Neural progenitor cell (in vitro differentiated cells): ENCODE measurements around the gene CNTNAP2. TPM values are rescaled to one million over a fixed set of nuclear protein-coding genes. Genes with fewer than 3 reads are reported as not detected.

Experiments used
- DNase-seq: peaks from one replicate; pipeline ENCODE4 v3.0.0-alpha.2; 2016; ENCODE audit warnings: low spot score
- H2AFZ ChIP-seq: fragments of 200-600 bp; sonication (generic); replicated peaks from 2 replicates; pipeline ENCODE4 v1.6.1; 2016; ENCODE audit warnings: antibody characterized with exemption
- H3F3A ChIP-seq: fragments of 200-600 bp; sonication (generic); 2 replicates; pipeline ENCODE4 v1.6.1; 2016; ENCODE audit warnings: antibody characterized with exemption, low read depth
- H3K27ac ChIP-seq: fragments of 200-600 bp; sonication (generic); 2 replicates; pipeline ENCODE4 v1.5.1; 2016; ENCODE audit warnings: mild to moderate bottlenecking
- H3K27me3 ChIP-seq: fragments of 200-600 bp; sonication (generic); 2 replicates; pipeline ENCODE4 v1.6.1; 2016; ENCODE audit warnings: mild to moderate bottlenecking, moderate library complexity
- H3K36me3 ChIP-seq: fragments of 200-600 bp; sonication (generic); 2 replicates; pipeline ENCODE4 v1.5.1; 2016
- H3K4me1 ChIP-seq: fragments of 200-600 bp; sonication (generic); 2 replicates; pipeline ENCODE4 v1.6.1; 2016; ENCODE audit warnings: mixed run types
- H3K4me2 ChIP-seq: fragments of 200-600 bp; sonication (generic); 2 replicates; pipeline ENCODE4 v1.6.1; 2016
- H3K4me3 ChIP-seq: fragments of 200-600 bp; sonication (generic); 2 replicates; pipeline ENCODE4 v1.5.1; 2016
- H3K79me2 ChIP-seq: fragments of 200-600 bp; sonication (generic); 2 replicates; pipeline ENCODE4 v1.6.1; 2016; ENCODE audit warnings: low read depth
- H3K9ac ChIP-seq: fragments of 200-600 bp; sonication (generic); 2 replicates; pipeline ENCODE4 v1.6.1; 2016
- H3K9me3 ChIP-seq: fragments of 200-600 bp; sonication (generic); 2 replicates; pipeline ENCODE4 v1.5.1; 2016; ENCODE audit warnings: low read depth
- H4K20me1 ChIP-seq: fragments of 200-600 bp; sonication (generic); 2 replicates; pipeline ENCODE4 v1.6.1; 2016; ENCODE audit warnings: low read depth
- H3K27ac Mint-ChIP-seq: 3 replicates; pipeline ENCODE4 v1.8.0; 2021; ENCODE audit warnings: mixed read lengths
- H3K27me3 Mint-ChIP-seq: 2 replicates; pipeline ENCODE4 v1.8.0; 2022; ENCODE audit warnings: low read depth, mild to moderate bottlenecking, inconsistent platforms, moderate library complexity, mixed read lengths; ENCODE audit not compliant: insufficient read depth
- H3K36me3 Mint-ChIP-seq: 3 replicates; pipeline ENCODE4 v1.8.0; 2021; ENCODE audit warnings: mixed read lengths
- H3K4me1 Mint-ChIP-seq: 3 replicates; pipeline ENCODE4 v1.8.0; 2021; ENCODE audit warnings: mixed read lengths
- H3K4me3 Mint-ChIP-seq: 3 replicates; pipeline ENCODE4 v1.8.0; 2021; ENCODE audit warnings: mild to moderate bottlenecking, moderate library complexity, mixed read lengths
- H3K9me3 Mint-ChIP-seq: 3 replicates; pipeline ENCODE4 v1.8.0; 2020; ENCODE audit warnings: mixed read lengths
- EZH2 ChIP-seq: fragments of 200-600 bp; sonication (generic); IDR thresholded peaks from 2 replicates; pipeline ENCODE4 v1.6.1; 2017; ENCODE audit warnings: antibody characterized with exemption, mild to moderate bottlenecking, moderate library complexity
- EZH2phosphoT487 ChIP-seq: fragments of 200-600 bp; sonication (generic); IDR thresholded peaks from 2 replicates; pipeline ENCODE4 v1.6.1; 2017; ENCODE audit warnings: antibody characterized with exemption
- total RNA-seq: library from RNA; depleted of rRNA; stranded (reverse); fragments of >200 nt; gene quantifications from 2 replicates; pipeline ENCODE4 v1.2.3, GENCODE V29; 2015; ENCODE audit warnings: low replicate concordance
- TF ChIP-seq, protein P1 (sequence below): fragments of 200-600 bp; sonication (generic); IDR thresholded peaks from 2 replicates; pipeline ENCODE4 v1.5.1; 2017; ENCODE audit warnings: antibody characterized with exemption, mild to moderate bottlenecking

The CNTNAP2 gene
- total RNA-seq, 1 donor from 2014 or later, result 126 TPM

GRCh38 chr7:146826329-146826728 lies 709.7 kb downstream of the CNTNAP2 start:
- Mint-ChIP-seq H3K36me3 (no peaks in the 10 kb centered on the region), H3K4me3 (no peak overlapping the region), H3K4me1 (peaks cover 15% of the 10 kb centered on the region), H3K9me3 (peaks cover 2% of the 10 kb centered on the region), H3K27me3 (no peaks in the 10 kb centered on the region), H3K27ac (no peak overlapping the region)
- peak; percentile 48 for DNase-seq
- no peaks in the 10 kb centered on the region for H3K9me3 ChIP-seq
- H3K79me2 ChIP-seq, result no peaks in the 10 kb centered on the region
- H3K27ac ChIP-seq, result peak overlapping the region; percentile 38
- H3K4me2 ChIP-seq, result peak overlapping the region; percentile 12
- H3K4me1 ChIP-seq, result peaks cover 8% of the 10 kb centered on the region
- no peak overlapping the region for H3K9ac ChIP-seq
- no peaks in the 10 kb centered on the region for H3F3A ChIP-seq
- no peaks in the 10 kb centered on the region for H4K20me1 ChIP-seq
- H3K4me3 ChIP-seq, result no peak overlapping the region
- no peaks in the 10 kb centered on the region for H3K27me3 ChIP-seq
- no peaks in the 10 kb centered on the region for H3K36me3 ChIP-seq
- TF ChIP-seq, protein P1, sequence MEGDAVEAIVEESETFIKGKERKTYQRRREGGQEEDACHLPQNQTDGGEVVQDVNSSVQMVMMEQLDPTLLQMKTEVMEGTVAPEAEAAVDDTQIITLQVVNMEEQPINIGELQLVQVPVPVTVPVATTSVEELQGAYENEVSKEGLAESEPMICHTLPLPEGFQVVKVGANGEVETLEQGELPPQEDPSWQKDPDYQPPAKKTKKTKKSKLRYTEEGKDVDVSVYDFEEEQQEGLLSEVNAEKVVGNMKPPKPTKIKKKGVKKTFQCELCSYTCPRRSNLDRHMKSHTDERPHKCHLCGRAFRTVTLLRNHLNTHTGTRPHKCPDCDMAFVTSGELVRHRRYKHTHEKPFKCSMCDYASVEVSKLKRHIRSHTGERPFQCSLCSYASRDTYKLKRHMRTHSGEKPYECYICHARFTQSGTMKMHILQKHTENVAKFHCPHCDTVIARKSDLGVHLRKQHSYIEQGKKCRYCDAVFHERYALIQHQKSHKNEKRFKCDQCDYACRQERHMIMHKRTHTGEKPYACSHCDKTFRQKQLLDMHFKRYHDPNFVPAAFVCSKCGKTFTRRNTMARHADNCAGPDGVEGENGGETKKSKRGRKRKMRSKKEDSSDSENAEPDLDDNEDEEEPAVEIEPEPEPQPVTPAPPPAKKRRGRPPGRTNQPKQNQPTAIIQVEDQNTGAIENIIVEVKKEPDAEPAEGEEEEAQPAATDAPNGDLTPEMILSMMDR, result no peak
- TF ChIP-seq EZH2, result no peak
- no peak for TF ChIP-seq EZH2phosphoT487
- peak overlapping the region; percentile 80 for H2AFZ ChIP-seq

DNA sequence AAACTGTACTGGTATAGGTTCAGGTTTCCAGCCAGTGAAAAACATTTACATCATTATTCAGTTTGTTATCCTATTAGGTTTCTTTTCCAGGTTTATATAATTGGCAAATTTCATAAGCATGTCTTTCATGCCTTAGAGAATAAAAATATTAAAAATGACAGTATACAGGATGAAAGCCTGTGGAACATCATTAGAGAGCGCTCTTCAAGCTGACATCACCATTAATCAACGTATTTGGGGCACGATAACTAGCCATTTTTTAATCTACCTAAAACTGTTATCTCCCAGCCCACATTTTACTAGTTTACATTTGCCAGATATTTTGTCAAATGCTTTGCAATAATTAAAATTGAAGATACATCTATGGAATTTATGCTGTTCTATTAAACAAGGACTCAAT lies 714.1 kb downstream of the CNTNAP2 start:
- Histone ChIP-seq H3K79me2 (no peaks in the 10 kb centered on the region), H3K4me2 (no peak overlapping the region), H3K4me1 (peaks cover 8% of the 10 kb centered on the region), H3K36me3 (no peaks in the 10 kb centered on the region), H3K9ac (no peak overlapping the region), H3K27ac (no peak overlapping the region), H3K4me3 (no peak overlapping the region), H3F3A (no peaks in the 10 kb centered on the region), H3K9me3 (no peaks in the 10 kb centered on the region), H2AFZ (no peak overlapping the region), H3K27me3 (no peaks in the 10 kb centered on the region), H4K20me1 (no peaks in the 10 kb centered on the region)
- peaks cover 2% of the 10 kb centered on the region for H3K9me3 Mint-ChIP-seq
- H3K36me3 Mint-ChIP-seq, result no peaks in the 10 kb centered on the region
- H3K27me3 Mint-ChIP-seq, result no peaks in the 10 kb centered on the region
- peaks cover 10% of the 10 kb centered on the region for H3K4me1 Mint-ChIP-seq
- no peak for TF ChIP-seq EZH2phosphoT487
- TF ChIP-seq, protein P1, result no peak
- no peak for TF ChIP-seq EZH2
- no peak for DNase-seq
- H3K4me3 Mint-ChIP-seq, result no peak overlapping the region
- no peak overlapping the region for H3K27ac Mint-ChIP-seq

DNA sequence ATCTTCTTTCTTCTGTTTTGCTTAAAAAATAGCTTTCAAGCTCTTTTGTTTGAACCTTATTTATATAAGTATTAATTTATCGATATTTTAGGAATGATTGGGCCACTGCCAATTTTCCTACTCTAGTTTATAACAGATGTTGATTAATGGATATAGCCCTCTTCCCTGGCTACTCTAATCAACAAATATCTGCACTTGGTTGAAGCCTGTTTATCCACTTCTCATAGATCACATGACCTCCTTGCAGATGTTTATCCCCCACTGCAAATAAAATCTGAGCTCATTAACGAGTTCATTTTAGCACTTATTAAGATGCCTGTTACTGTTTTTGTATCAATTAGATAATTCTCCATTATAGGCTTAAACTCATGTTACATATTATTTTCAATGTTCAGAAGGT lies 715.3 kb downstream of the CNTNAP2 start:
- no peaks in the 10 kb centered on the region for H3K4me1 ChIP-seq
- peaks cover 2% of the 10 kb centered on the region for H3K9me3 Mint-ChIP-seq
- TF ChIP-seq EZH2, result no peak
- TF ChIP-seq EZH2phosphoT487, result no peak
- TF ChIP-seq, protein P1, result no peak

More for the DNA sequence above, 715.3 kb downstream of the CNTNAP2 start:
- no peak overlapping the region for H3K9ac ChIP-seq
- H3K4me3 Mint-ChIP-seq, result no peak overlapping the region
- no peaks in the 10 kb centered on the region for H3K79me2 ChIP-seq
- no peaks in the 10 kb centered on the region for H4K20me1 ChIP-seq
- no peaks in the 10 kb centered on the region for H3K27me3 Mint-ChIP-seq
- H3K4me2 ChIP-seq, result no peak overlapping the region
- peaks cover under 1% of the 10 kb centered on the region for H3K4me1 Mint-ChIP-seq
- H2AFZ ChIP-seq, result no peak overlapping the region
- no peaks in the 10 kb centered on the region for H3K9me3 ChIP-seq
- no peaks in the 10 kb centered on the region for H3F3A ChIP-seq
- no peak overlapping the region for H3K27ac Mint-ChIP-seq
- H3K4me3 ChIP-seq, result no peak overlapping the region
- H3K27ac ChIP-seq, result no peak overlapping the region
- DNase-seq, result no peak
- no peaks in the 10 kb centered on the region for H3K36me3 Mint-ChIP-seq
- no peaks in the 10 kb centered on the region for H3K27me3 ChIP-seq
- H3K36me3 ChIP-seq, result no peaks in the 10 kb centered on the region
